GM21447 (cell line): Measurements from ENCODE around the gene MGRN1.

Experiments used
- ATAC-seq: cut with Tn5 transposase; IDR thresholded peaks from one replicate; pipeline ENCODE4 v1.9.1; 2021; ENCODE audit not compliant: unreplicated experiment

The MGRN1 gene

DNA sequence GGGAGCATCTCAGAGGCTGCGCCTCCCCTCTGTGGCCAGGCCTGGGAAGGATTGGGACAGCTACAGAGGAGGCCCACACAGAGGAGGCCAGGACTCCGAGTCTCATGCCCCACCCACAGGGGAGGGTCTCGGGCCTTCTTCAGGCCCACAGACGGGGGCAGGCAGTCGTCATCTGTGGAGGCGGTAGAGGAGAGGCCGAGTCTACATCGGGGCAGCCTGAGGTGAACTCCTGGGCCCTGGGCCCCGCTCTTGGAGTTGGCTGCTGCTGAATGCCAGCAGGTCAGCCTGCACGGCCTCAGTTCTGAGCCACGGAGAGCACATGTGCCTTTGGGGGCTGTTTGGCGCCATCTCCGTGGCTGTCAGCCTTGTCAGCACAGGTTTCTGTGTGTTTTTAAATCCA is 60.7 kb downstream of the MGRN1 start:
- ATAC-seq, result no peak

DNA sequence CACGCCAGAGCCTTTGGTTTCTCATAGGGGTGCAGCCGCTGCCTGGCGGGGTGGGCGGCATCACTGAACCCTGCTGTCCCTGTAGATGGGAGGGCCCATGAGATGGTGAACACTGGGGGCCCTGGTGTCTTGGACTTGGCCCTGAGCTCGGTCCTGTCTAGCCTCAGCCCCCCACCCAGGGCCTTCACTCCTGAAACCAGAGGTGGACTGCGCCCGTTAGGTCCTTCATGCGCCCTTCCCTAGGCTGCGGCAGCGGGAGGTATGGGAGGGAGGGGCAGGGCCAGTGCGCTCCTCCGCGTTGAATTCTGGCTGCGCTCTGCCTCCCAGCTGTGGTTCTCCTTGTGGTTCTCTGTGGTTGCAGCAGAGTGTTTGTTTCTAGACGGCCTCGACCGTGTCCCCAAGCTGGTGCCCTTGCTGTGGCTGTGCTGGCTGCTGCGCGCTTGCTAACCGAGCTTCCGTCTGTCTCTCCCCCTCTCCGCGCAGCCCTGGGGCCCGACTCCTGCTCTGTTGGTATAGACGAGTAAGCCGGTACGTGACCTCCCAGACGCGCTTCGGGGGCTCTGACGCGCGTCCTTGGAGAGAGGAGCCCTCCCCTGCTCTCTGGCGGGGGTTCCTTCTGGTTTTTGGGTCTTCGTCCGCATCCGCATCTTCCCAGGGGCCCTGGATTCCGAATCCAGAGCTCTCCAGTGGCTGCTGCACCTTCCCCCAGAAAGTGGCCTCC is 61.3 kb downstream of the MGRN1 start:
- no peak for ATAC-seq

GRCh38 chr16:4686497-4687210 is 62.0 kb downstream of the MGRN1 start:
- no peak for ATAC-seq

- no peak for ATAC-seq
Observed at GRCh38 chr16:4687416-4687815, 62.8 kb downstream of the MGRN1 start.

GRCh38 chr16:4687946-4688673 is 63.5 kb downstream of the MGRN1 start:
- ATAC-seq, result no peak

DNA sequence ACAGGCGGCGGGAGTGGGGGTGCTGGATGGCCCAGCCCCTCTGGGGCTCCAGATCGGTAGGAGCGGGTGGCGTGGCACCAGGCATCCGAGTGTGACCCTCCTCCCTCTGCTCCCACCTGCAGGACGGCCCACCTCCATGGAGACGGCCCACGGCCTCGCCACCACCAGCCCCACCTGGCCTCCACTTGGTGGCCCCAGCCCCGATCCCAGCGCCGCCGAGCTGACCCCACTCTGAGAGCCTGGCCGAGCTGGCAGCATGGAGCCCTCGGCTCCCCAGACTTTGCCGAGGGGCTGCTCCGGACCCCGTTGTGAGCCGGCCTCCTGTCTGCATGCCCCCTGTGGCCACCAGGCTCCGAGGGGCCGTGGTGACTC is 64.0 kb downstream of the MGRN1 start:
- ATAC-seq, result no peak

DNA sequence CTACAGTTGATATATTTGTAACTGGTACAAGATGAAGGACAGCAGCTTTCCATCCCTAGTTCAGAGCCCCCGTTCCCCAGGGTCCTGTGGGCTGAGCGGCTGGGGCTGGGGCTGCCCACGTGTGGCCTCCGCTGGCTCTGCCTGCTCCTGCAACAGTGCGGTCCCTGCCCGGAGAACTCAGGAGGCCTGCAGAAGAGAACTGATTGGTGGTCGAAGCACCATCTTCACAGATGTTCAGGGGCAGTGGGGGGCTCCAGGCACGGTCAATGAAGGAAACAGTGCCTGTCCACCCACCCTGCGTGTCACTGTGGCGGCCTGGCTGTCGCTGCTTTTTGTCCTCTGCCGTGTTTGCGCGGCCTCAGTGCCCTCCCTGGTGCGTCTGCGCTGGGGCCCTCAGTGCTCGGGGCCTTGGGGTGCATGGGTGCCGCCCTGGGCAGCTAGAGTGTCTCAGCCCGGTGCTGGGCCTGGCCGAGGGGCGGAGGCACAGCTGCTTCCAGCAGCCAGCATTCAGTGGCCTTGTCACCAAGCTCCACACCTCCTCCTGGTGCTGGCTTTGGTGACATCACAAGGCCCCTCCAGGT is 64.6 kb downstream of the MGRN1 start:
- no peak for ATAC-seq

GRCh38 chr16:4689864-4690704 is 65.5 kb downstream of the MGRN1 start:
- no peak for ATAC-seq

DNA sequence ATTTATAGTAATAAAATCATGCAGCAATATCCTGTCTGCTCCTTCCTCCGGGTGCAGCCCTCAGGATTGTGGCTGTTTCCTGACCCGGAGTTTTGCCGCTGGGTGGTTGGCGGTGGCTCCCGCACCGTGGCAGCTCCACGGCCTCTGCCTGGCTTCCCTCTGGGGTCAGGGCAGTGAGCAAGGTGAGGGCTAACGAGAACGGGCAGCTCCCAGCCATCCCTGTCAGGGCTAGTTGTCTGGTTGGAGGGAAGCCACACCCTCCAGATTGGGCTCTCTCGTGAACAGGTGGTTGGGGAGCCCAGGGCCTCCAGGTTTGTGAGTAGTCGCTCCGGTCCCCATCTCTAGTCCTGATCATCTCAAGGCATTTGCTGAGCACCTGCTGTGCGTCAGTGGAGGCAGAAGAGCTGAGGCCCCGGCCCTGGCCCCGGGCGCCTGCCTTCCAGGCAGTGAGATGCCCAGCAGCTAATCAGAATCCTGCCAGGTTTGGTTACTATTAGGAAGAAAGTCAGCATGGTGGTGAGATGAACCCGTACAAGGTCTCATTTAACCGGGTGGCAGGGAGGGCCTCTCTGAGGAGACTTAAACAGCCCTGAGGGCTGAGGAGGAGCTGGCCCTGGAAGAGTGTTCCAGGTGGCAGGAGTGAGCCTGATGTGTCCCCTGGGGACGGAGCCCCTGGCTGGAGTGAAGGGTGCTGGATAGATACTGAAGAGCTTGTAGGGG is 66.5 kb downstream of the MGRN1 start:
- ATAC-seq, result no peak

DNA sequence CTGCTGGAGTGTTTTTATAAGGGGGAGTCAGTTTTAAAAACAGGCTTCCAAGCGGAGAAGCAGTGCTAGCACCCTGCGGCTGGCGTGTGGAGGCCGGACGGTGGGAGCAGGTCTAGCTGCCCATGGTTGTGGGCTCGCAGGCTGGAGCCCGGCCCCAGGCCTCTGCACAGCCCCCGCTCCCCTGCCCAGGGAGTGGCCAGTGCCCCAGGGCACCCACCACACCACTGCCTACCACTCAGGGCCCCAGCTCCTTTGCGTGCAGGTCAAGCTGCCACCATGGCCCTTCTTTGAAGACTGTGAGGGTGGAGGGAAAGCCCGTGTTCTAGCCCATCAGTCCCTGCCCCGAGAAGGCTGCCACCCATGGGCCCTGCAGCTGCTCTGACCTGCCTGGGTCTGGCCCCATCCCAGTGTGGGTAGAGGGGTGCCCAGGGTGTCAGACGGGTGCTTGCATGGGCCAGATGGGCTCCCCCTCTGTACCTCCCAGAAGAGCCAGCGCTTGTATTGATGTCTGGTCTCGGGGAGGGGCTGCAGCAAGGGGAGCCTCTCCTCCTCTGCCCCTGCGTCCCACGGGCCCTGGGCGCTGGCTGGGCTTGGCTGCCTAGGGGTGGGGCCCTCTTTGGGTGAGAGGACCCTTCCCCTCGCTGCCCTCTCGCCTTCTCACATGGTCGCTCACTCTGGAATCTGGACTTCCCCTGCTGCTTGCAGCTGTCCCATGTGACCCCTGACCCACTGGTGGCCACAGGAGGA is 67.2 kb downstream of the MGRN1 start:
- no peak for ATAC-seq

DNA sequence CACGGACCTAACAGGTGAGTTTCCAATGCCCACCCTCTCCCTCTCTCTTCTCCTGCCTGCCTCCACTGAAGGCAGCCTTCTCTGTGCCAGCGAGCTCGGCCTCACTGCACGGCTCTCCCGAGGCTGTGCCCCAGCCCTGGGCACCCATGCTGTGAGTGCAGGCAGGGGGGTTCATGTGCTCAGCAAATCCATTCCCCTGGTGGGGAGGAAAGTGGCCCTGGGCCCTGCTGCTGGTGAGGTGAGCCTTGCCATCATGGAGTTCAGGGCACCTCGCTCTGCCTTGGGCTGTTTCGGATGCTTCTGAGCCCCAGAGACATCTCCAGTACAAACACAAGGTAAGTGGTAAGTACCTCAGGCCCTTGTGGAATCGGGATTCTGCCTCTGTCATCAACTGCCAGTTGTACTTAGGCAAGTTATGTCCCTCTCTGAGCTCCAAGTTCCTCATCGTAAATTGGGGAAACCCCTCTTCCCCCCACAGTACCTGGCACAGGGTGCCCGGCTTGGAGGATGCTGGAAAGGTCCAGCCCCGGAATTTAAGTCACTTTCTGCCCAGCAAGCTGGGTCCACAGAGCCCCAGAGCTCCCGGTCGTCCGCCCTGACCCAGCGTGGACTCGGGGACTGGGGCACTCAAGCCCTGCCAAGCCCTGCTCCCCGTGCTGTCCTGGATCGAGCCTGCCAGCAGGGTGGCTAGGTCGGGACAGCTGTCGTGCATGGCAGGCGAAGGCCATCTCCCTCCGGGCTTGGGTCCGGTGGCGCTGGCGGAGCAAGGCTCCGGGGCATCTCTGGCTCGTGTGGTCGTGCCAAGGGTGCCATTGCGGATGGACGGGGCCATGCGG is 68.1 kb downstream of the MGRN1 start:
- ATAC-seq, result peak; percentile 17

- peak; percentile 90 for ATAC-seq
Observed at GRCh38 chr16:4693296-4693955, 68.8 kb downstream of the MGRN1 start, which contains the start of gene NUDT16L1. NUDT16L1 (plus strand) TSS chr16:4693562; CDS start chr16:4693727, 165 bp downstream.

DNA sequence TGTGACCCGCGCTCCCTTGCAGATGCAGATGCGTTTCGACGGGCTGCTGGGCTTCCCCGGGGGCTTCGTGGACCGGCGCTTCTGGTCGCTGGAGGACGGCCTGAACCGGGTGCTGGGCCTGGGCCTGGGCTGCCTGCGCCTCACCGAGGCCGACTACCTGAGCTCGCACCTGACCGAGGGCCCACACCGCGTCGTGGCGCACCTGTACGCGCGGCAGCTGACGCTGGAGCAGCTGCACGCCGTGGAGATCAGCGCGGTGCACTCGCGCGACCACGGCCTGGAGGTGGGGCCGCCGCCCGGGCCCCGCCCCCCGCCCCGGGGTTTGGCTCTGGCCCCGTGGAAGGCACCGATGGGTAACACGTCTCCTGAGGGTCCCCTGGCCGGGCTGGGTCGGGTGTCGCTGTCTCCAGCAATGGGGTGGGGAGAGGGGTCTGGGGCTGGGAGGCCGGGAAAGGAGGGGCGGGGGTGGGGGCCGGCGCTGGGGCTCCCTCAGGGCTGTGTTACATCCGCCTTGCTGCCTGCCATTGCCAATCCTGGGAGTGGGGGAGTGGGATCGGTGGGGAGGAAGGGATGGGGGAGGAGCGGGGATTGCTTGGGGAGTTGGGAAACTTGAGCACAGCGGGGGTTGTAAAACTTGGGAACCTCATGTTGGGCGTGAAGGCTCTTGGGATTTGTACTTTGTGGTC is 69.5 kb downstream of the MGRN1 start:
- ATAC-seq, result no peak

GRCh38 chr16:4694642-4695451 is 70.2 kb downstream of the MGRN1 start:
- ATAC-seq, result no peak

DNA sequence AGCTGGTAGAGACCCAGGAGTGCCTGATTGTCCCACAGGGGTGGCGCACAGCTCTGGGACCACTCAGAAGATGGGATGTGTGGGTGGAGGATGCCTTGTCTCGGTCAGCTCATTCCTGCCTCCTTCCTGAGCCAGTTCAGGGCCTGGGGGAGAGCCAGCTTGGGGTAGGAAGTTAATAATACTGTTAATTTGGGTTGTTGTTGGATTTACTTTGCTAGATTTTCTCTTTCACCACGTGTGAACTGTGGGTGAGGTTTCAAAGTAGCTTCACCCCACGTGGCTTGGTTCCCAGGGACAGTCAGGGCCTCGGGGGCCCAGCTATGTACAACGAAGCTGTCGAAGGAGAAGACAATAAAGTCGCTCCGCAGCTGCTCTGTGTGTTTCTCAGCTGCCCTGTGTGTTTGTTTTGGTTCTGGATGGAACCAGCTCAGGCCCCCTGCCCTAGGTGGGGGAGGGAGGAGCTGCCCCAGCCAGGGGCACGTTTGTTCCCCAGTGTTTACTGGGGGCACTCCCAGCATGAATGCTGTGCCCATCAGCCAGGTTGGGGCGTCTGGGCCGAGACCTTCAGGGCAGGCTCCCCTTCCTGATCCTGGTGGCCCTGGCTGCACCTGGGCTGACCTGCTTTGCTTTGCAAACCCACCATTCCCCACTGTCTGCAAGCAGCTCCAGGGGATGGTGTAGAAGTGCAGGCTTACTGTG is 71.0 kb downstream of the MGRN1 start:
- ATAC-seq, result no peak
